ENCODE measurements around the gene NCOA7. TPM values are rescaled to one million over a fixed set of nuclear protein-coding genes. Genes with fewer than 3 reads are reported as not detected.

The NCOA7 gene
- total RNA-seq, 1 experiment from 2014 or later, result 14.4 TPM

DNA sequence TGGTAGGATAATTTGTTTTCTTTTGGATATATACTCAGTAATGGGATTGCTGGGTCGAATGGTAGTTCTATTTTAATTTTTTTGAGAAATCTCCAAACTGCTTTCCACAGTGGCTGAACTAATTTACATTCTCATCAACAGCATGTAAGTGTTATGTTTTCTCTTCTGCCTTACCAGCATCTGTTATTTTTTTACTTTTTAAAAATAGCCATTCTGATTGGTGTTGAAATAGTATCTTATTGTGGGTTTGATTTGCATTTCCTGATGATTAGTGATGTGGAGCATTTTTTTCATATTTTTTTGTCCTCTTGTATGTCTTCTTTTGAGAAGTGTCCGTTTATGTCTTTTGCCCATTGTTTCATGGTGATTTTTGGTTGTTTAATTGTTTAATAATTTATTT is 177.7 kb downstream of the NCOA7 start (continued):
- TF ChIP-seq MLX (CRISPR knock-in tag; IDR thresholded peaks at IDR 0.05), result no peak
- TF ChIP-seq, protein P1, sequence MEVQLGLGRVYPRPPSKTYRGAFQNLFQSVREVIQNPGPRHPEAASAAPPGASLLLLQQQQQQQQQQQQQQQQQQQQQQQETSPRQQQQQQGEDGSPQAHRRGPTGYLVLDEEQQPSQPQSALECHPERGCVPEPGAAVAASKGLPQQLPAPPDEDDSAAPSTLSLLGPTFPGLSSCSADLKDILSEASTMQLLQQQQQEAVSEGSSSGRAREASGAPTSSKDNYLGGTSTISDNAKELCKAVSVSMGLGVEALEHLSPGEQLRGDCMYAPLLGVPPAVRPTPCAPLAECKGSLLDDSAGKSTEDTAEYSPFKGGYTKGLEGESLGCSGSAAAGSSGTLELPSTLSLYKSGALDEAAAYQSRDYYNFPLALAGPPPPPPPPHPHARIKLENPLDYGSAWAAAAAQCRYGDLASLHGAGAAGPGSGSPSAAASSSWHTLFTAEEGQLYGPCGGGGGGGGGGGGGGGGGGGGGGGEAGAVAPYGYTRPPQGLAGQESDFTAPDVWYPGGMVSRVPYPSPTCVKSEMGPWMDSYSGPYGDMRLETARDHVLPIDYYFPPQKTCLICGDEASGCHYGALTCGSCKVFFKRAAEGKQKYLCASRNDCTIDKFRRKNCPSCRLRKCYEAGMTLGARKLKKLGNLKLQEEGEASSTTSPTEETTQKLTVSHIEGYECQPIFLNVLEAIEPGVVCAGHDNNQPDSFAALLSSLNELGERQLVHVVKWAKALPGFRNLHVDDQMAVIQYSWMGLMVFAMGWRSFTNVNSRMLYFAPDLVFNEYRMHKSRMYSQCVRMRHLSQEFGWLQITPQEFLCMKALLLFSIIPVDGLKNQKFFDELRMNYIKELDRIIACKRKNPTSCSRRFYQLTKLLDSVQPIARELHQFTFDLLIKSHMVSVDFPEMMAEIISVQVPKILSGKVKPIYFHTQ (CRISPR knock-in tag; IDR thresholded peaks at IDR 0.05), result no peak
- TF ChIP-seq FOXP4 (CRISPR knock-in tag; IDR thresholded peaks at IDR 0.05), result no peak
- TF ChIP-seq, protein P2, sequence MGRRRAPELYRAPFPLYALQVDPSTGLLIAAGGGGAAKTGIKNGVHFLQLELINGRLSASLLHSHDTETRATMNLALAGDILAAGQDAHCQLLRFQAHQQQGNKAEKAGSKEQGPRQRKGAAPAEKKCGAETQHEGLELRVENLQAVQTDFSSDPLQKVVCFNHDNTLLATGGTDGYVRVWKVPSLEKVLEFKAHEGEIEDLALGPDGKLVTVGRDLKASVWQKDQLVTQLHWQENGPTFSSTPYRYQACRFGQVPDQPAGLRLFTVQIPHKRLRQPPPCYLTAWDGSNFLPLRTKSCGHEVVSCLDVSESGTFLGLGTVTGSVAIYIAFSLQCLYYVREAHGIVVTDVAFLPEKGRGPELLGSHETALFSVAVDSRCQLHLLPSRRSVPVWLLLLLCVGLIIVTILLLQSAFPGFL (CRISPR knock-in tag; IDR thresholded peaks at IDR 0.05; ENCODE audit: borderline replicate concordance), result no peak

GRCh38 chr6:125970760-125971159 is 180.0 kb downstream of the NCOA7 start:
- DNase-seq (ENCODE audit: low spot score) (no peak), ATAC-seq (no peak)
- Mint-ChIP-seq H3K4me3 (no peak overlapping the region), H3K27me3 (ENCODE audit: low read depth) (no peaks in the 10 kb centered on the region), H3K9me3 (no peaks in the 10 kb centered on the region), H3K27ac (no peak overlapping the region), H3K4me1 (no peaks in the 10 kb centered on the region), H3K36me3 (0 out of 2 replicates have a peak, but pooled peaks cover 4% of the 10 kb centered on the region)
- ChIA-PET CTCF (interaction anchor here (3.4 kb wide), 1 partner anchor 14 kb away, joined by 14 read pairs; the partner anchor contains the start of gene HINT3), POLR2A (interaction anchor here (0.6 to 1.1 kb wide), 2 partner anchors 10 to 15 kb away, joined by 3 read pairs; no protein-coding TSS in a partner anchor)
- TF ChIP-seq ATF1 (CRISPR knock-in tag; IDR thresholded peaks at IDR 0.05), result no peak
- no peak for TF ChIP-seq ZNF423 (CRISPR knock-in tag; IDR thresholded peaks at IDR 0.05)
- no peak for TF ChIP-seq MXD4 (CRISPR knock-in tag; IDR thresholded peaks at IDR 0.05; ENCODE audit: borderline replicate concordance)
- no peak for TF ChIP-seq ATF2 (CRISPR knock-in tag; IDR thresholded peaks at IDR 0.05; ENCODE audit: borderline replicate concordance, low read depth)
- TF ChIP-seq CTCF (IDR thresholded peaks at IDR 0.05), result no peak
- no peak for TF ChIP-seq FOXP1 (CRISPR knock-in tag; IDR thresholded peaks at IDR 0.05; ENCODE audit: borderline replicate concordance)
- no peak for TF ChIP-seq ZNF263 (CRISPR knock-in tag; IDR thresholded peaks at IDR 0.05; ENCODE audit: low read depth)
- TF ChIP-seq, protein P3, sequence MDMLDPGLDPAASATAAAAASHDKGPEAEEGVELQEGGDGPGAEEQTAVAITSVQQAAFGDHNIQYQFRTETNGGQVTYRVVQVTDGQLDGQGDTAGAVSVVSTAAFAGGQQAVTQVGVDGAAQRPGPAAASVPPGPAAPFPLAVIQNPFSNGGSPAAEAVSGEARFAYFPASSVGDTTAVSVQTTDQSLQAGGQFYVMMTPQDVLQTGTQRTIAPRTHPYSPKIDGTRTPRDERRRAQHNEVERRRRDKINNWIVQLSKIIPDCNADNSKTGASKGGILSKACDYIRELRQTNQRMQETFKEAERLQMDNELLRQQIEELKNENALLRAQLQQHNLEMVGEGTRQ (CRISPR knock-in tag; IDR thresholded peaks at IDR 0.05), result no peak
- no peak for TF ChIP-seq CBFB (CRISPR knock-in tag; IDR thresholded peaks at IDR 0.05; ENCODE audit: low read depth)
- TF ChIP-seq, protein P4, sequence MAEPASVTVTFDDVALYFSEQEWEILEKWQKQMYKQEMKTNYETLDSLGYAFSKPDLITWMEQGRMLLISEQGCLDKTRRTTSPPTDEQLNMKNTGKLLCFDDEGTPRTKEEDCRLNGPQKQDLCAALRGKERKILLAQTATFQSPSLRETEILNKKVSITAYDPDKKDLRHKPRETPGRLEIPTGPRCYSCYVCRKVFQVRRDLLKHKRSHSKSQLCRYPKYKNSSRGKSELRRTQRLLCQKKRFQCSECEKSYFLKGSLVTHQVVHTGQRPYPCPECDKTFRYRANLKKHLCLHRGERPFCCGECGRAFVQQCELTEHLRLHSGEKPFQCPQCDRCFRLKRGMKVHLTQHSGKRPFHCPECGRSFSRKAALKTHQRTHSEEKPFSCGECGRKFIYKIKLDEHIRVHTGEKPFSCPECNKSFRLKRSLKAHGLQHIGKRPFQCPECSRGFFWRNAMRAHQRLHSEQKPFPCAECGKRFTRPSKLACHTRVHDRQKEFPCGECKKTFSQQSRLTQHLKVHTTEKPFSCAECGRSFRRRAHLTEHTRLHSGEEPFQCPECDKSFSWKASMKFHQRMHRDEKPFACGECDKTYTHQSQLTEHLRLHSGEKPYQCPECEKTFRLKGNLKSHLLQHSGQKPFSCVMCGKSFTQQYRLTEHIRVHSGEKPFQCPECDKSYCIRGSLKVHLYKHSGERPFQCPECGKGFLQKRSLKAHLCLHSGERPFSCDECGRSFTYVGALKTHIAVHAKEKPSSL (CRISPR knock-in tag; conservative IDR thresholded peaks at IDR 0.05), result no peak
- no peak for TF ChIP-seq SOX15 (CRISPR knock-in tag; IDR thresholded peaks at IDR 0.05)
- TF ChIP-seq ZNF532 (CRISPR knock-in tag; IDR thresholded peaks at IDR 0.05; ENCODE audit: borderline replicate concordance), result no peak
- no peak for TF ChIP-seq TP53 (CRISPR knock-in tag; IDR thresholded peaks at IDR 0.05)
- no peak for TF ChIP-seq GTF2I (CRISPR knock-in tag; conservative IDR thresholded peaks at IDR 0.05)
